GM10248 (cell line): ENCODE results near the gene RRP1B.
"Not testable (repeated sequence)": the region's sequence is repeated elsewhere in the genome, so short reads cannot be mapped to it uniquely, and the experiment has no call there.

Experiments used
- CTCF ChIA-PET: fragments of 300-600 bp; sonication (Branson Sonifier 250); formaldehyde crosslinking; extraction: SDS; loops from one replicate; lab custom pipeline; 2021; ENCODE audit warnings: antibody characterized with exemption; lab: Yijun Ruan, JAX
- POLR2A ChIA-PET: fragments of 350-650 bp; sonication (Branson Sonifier 250); formaldehyde crosslinking; extraction: SDS; loops from one replicate; lab custom pipeline; 2020; ENCODE audit warnings: antibody characterized with exemption; lab: Yijun Ruan, JAX
- DNase-seq: peaks from one replicate; pipeline ENCODE4 v3.0.0; 2012; ENCODE audit errors: extremely low spot score
- TF ChIP-seq, protein P1 (sequence below): IDR thresholded peaks from 2 replicates; pipeline ENCODE4 v1.5.1; 2012; ENCODE audit warnings: mild to moderate bottlenecking, low read depth; ENCODE audit errors: extremely low read depth, missing control alignments, control extremely low read depth

Gene RRP1B

DNA sequence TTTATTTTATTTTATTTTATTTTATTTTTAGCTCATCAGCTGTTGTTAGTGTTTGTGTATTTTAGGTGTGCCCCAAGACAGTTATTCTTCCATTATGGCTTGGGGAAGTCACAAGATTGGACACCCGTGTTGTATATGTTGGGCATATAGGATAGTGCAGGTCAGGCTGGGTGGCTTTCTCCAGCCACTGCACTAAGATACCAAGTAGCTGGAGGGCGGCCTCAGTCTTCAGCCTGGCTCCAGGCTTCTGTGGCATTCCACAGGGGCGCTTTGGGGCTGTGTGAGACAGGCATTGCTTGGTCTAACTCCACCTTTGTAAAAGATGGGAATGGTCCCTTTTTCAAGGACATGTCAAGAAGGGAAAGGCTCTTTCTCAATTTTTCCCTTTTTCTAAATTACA, 16.5 kb downstream of the RRP1B start:
- no peak for DNase-seq
- TF ChIP-seq, protein P1, sequence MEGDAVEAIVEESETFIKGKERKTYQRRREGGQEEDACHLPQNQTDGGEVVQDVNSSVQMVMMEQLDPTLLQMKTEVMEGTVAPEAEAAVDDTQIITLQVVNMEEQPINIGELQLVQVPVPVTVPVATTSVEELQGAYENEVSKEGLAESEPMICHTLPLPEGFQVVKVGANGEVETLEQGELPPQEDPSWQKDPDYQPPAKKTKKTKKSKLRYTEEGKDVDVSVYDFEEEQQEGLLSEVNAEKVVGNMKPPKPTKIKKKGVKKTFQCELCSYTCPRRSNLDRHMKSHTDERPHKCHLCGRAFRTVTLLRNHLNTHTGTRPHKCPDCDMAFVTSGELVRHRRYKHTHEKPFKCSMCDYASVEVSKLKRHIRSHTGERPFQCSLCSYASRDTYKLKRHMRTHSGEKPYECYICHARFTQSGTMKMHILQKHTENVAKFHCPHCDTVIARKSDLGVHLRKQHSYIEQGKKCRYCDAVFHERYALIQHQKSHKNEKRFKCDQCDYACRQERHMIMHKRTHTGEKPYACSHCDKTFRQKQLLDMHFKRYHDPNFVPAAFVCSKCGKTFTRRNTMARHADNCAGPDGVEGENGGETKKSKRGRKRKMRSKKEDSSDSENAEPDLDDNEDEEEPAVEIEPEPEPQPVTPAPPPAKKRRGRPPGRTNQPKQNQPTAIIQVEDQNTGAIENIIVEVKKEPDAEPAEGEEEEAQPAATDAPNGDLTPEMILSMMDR, result no peak
- POLR2A ChIA-PET, result no interaction called here
- CTCF ChIA-PET, result interaction anchor here (1.1 kb wide), 1 partner anchor 16 kb away, joined by 3 read pairs; no protein-coding TSS in a partner anchor

DNA sequence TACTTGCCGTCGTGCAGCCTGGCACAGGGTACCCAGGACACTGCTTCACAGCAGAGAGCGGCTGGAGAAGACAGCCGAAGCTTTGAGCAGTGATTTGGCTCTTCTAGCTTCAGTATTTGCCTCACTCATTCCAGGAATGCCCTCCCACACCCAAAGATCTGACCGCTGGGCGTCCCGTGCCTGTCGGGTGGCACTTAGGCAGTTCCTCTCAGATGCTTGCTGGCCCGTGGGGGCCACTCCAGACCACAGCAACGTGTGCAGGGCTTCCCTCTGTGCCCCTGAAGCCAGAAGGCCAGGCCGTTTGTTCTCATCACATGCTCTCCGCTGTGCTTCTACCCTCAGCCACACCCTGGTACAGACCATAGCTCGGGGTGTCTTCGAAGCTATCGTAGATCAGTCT, 17.0 kb downstream of the RRP1B start:
- CTCF ChIA-PET, result interaction anchor here (1.1 to 1.4 kb wide), 2 partner anchors 10 to 16 kb away, joined by 3 read pairs; no protein-coding TSS in a partner anchor
- POLR2A ChIA-PET, result no interaction called here
- DNase-seq, result no peak
- TF ChIP-seq, protein P1, result no peak

DNA sequence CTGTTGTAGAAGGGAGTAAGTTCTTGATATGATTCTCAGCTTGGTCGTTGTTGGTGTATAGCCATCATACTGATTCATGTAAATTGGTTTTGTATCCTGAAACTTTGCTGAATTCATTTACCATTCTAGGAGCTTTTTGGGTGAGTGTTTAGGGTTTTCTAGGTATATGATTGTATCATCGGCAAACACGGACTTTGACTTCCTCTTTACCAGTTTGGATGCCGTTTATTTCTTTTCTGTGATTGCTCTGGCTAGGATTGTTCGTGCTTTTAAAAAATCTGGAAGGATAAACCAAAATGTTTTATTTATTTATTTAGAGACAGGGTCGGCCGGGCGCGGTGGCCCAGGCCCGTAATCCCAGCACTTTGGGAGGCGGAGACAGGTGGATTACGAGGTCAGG, 20.6 kb downstream of the RRP1B start:
- ChIA-PET CTCF (no interaction called here), POLR2A (no interaction called here)
- TF ChIP-seq, protein P1, result no peak
- DNase-seq, result no peak

DNA sequence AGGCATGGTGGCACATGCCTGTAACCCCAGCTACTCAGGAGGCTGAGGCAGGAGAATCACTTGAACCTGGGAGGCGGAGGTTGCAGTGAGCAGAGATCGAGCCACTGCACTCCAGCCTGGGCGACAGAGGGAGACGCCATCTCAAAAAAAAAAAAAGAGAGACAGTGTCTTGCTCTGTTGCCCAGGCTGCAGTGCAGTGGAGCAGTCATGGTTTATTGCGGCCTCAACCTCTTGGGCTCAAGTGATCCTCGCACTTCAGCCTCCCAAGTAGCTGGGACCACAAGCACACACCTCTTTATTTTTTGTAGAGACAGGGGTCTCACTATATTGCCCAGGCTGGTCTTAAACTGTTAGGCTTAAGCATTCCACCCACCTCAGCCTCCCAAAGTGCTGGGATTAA, 21.1 kb downstream of the RRP1B start:
- CTCF ChIA-PET, result interaction anchor here (0.8 kb wide), 2 partner anchors 9 to 24 kb away, joined by 3 read pairs; no protein-coding TSS in a partner anchor
- DNase-seq, POLR2A ChIA-PET: not testable (repeated sequence)

DNA sequence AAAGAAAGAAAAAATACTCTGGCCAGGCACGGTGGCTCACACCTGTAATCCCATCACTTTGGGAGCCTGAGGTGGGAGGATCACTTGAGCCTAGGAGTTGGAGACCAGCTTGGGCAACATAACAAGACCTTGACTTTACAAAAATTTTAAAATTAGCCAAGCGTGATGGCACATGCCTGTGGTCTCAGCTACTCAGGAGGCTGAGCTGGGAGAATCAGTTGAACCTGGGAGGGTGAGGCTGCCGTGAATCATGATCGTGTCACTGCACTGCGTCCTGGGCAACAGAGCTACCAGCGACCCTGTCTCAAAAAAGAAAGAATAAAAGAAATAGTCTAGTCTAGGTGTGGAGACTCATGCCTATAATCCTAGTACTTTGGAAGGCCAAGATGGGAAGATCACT, 22.3 kb downstream of the RRP1B start:
- ChIA-PET POLR2A (no interaction called here), CTCF (no interaction called here)
- no peak for DNase-seq
- TF ChIP-seq, protein P1, result no peak

DNA sequence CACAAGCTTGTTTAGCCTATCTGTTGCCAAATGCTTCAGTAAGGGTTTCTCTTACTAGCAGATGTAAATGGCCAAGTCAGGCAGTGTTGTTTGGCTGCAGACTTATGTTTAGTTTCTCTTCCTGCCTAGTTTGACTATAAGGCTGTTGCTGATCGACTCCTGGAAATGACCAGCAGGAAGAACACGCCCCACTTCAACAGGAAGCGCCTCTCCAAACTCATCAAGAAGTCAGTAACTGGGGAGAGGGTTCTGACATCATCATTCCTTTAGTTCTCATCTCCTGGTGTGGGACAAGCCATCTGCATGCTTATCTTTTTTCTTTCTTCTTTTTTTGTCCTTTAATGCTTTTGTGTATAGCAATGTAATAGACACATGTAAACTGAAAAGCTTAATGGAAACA, 25.1 kb downstream of the RRP1B start:
- no peak for DNase-seq
- ChIA-PET POLR2A (no interaction called here), CTCF (interaction anchor here (1.4 kb wide), 1 partner anchor 12 kb away, joined by 4 read pairs; no protein-coding TSS in a partner anchor)
- TF ChIP-seq, protein P1, result no peak

DNA sequence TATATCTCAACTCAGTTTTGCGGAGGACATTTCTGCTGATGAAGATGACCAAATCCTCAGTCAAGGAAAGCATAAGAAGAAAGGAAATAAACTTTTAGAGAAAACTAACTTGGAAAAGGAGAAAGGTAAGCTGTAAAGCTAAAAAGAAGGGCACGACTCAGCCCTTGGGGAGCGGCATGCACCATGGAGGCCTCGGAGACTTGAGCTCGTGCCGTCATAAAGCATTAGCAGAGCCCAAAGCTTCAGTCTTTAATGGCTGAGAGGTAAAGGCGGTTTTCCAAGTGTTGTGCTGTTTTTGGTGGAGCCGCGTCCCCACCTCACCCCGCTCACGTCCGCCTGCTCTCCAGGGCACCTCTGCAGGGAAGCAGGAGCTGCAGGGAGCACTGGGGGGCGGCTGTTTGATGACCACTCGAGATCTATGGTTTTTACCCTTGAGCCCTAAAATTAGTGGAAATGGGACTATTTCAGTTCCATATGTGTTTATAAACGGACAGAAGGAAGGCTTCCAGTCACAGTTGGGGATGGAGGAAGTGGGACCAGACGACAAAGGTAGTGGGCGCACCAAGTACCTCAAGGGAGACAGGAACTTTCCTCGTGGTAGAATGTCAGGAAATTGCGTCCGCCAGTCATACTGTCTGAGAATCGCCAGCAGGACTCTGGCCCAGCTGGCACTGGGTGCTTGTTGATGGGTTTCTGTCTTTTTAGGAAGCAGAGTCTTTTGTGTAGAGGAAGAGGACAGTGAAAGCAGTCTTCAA, 27.6 kb downstream of the RRP1B start:
- CTCF ChIA-PET, result interaction anchor here (1.0 to 1.7 kb wide), 4 partner anchors 10 to 35 kb away, joined by 3 to 5 read pairs (median 4); no protein-coding TSS in a partner anchor
- POLR2A ChIA-PET, result no interaction called here
- DNase-seq, result no peak
- TF ChIP-seq, protein P1, result no peak
